NCI-H345 treated with DMSO at 0.1 percent for 48 hours (cell line): ENCODE measurements around the gene CD300H.

Source experiments
- DNase-seq: peaks from one replicate; lab custom pipeline; 2025; ENCODE audit not compliant: unreplicated experiment; lab: John Stamatoyannopoulos, UW

Gene CD300H

GRCh38 chr17:74567397-74567796 lies at the start of gene CD300H:
CD300H (minus strand) TSS chr17:74567509.
- no peak for DNase-seq

- DNase-seq: no peak
Measured at GRCh38 chr17:74616696-74617095, 49.4 kb upstream of the CD300H start.

GRCh38 chr17:74612046-74612445 lies 44.7 kb upstream of the CD300H start:
- no peak for DNase-seq

GRCh38 chr17:74610108-74610507 lies 42.8 kb upstream of the CD300H start:
- no peak for DNase-seq

- DNase-seq: no peak
Measured at GRCh38 chr17:74608511-74608910, 41.2 kb upstream of the CD300H start.

GRCh38 chr17:74607221-74607620 lies 39.9 kb upstream of the CD300H start:
- DNase-seq: no peak

GRCh38 chr17:74606050-74606449 lies 38.7 kb upstream of the CD300H start:
- DNase-seq: no peak

GRCh38 chr17:74605361-74605760 lies 38.1 kb upstream of the CD300H start:
- no peak for DNase-seq

GRCh38 chr17:74604761-74605160 lies 37.5 kb upstream of the CD300H start:
- DNase-seq: no peak

GRCh38 chr17:74604200-74604599 lies 36.9 kb upstream of the CD300H start:
- DNase-seq: no peak

- DNase-seq: no peak
Measured at GRCh38 chr17:74603746-74604145, 36.4 kb upstream of the CD300H start.

GRCh38 chr17:74603037-74603635 lies 35.8 kb upstream of the CD300H start:
- DNase-seq: no peak

GRCh38 chr17:74601944-74602572 lies 34.7 kb upstream of the CD300H start:
- DNase-seq: no peak

GRCh38 chr17:74599448-74599939 lies 32.2 kb upstream of the CD300H start:
- no peak for DNase-seq

GRCh38 chr17:74599023-74599399 lies 31.7 kb upstream of the CD300H start:
- DNase-seq: no peak

- peak; percentile 34 for DNase-seq
Measured at GRCh38 chr17:74598346-74599022, 31.2 kb upstream of the CD300H start.

- no peak for DNase-seq
Measured at GRCh38 chr17:74597069-74597790, 29.9 kb upstream of the CD300H start.

- no peak for DNase-seq
Measured at GRCh38 chr17:74595037-74595750, 27.9 kb upstream of the CD300H start.

GRCh38 chr17:74592087-74592990 lies 25.0 kb upstream of the CD300H start, which contains the start of gene CD300LD:
CD300LD (minus strand) TSS chr17:74592283; CDS start chr17:74592202, 81 bp downstream.
- DNase-seq: no peak

GRCh38 chr17:74591503-74591902 lies 24.2 kb upstream of the CD300H start:
- DNase-seq: no peak
